ENCODE data around the gene MAN1B1. TPM values are rescaled to one million over a fixed set of nuclear protein-coding genes. Genes with fewer than 3 reads are reported as not detected.
A peak's percentile ranks its signal among the peaks of the same experiment; 100 is the strongest.

Gene MAN1B1
- total RNA-seq, 1 donor from 2014 or later: 31.8 TPM

GRCh38 chr9:137044502-137045177, 42.1 kb upstream of the MAN1B1 start:
- peaks cover 27 to 39% (median 31%) of the 10 kb centered on the region in 3 donors for H3K4me1 ChIP-seq (ENCODE audit: control insufficient read depth in 3 of 3, insufficient read depth in 3 of 3, low read length in 3 of 3)
- H3K36me3 ChIP-seq (ENCODE audit: control insufficient read depth in 3 of 3, insufficient read depth in 3 of 3, low read length in 3 of 3): peaks cover 0 to 5% (median 2%) of the 10 kb centered on the region in 3 donors
- H3K4me3 ChIP-seq (ENCODE audit: low read length in 3 of 3): peak overlapping the region; percentile 63 to 74 (median 65)
- H3K27ac ChIP-seq (ENCODE audit: low read depth, low read length): peak overlapping the region; percentile 56
- H3K9ac ChIP-seq (ENCODE audit: low read depth in 1 of 3, low read length in 3 of 3): peak overlapping the region; percentile 38 to 77 (median 61)
- no peaks in the 10 kb centered on the region for H3K9me3 ChIP-seq (ENCODE audit: control insufficient read depth in 3 of 3, low read length in 3 of 3)
- peaks cover 24 to 48% (median 47%) of the 10 kb centered on the region in 3 donors for H3K27me3 ChIP-seq (ENCODE audit: control insufficient read depth in 3 of 3, insufficient read depth in 3 of 3, low read length in 3 of 3)

DNA sequence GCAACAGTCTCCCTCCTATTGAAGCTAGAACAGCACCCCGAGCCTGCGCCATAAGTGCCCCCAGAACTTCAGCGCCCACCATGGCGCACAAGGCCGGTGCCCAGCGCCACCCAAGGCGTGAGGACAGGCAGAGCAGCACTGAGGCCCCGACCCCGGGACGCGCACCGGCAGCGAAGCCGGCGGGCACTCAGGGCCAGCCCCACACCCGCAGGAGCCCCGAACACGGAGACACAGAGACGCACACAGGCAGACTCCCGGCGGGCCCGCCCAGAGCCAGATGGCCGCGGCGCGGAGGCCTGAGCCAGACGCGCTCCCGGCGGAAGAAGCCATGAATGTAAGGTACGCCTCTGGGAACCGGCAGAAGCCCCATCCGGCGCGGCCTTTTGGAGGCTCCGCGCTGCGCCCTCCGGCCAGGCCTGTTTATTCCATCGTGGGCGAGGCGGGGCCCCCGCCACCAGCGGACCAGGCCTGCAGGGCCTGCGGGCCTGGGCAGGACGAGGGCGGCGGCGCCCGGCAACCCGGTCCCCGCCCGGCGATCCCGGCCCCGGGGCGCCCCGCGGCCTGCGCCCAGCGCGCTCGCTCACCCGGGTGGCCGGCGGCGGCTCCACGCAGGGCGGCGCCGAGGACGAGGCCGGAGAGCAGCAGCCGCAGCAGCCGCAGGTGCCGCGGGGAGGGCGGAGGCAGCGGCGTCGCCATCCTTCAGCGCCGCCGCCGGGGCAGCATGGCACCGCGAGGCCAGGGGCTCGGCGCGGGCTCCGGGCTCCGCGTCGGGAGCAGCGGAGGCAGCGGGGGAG, 41.3 kb upstream of the MAN1B1 start:
- Histone ChIP-seq H3K36me3 (ENCODE audit: control insufficient read depth in 3 of 3, insufficient read depth in 3 of 3, low read length in 3 of 3) (no peaks in the 10 kb centered on the region), H3K9ac (ENCODE audit: low read depth in 1 of 3, low read length in 3 of 3) (peak overlapping the region; percentile 38 to 77 (median 61)), H3K4me3 (ENCODE audit: low read length in 3 of 3) (peak overlapping the region; percentile 65 to 74 (median 69)), H3K9me3 (ENCODE audit: control insufficient read depth in 3 of 3, low read length in 3 of 3) (no peaks in the 10 kb centered on the region), H3K27me3 (ENCODE audit: control insufficient read depth in 3 of 3, insufficient read depth in 3 of 3, low read length in 3 of 3) (peaks cover 31 to 56% (median 55%) of the 10 kb centered on the region in 3 donors), H3K4me1 (ENCODE audit: control insufficient read depth in 3 of 3, insufficient read depth in 3 of 3, low read length in 3 of 3) (peaks cover 27 to 39% (median 31%) of the 10 kb centered on the region in 3 donors), H3K27ac (ENCODE audit: low read depth, low read length) (peak overlapping the region; percentile 40)

- Histone ChIP-seq H3K9me3 (ENCODE audit: control insufficient read depth in 3 of 3, low read length in 3 of 3) (no peaks in the 10 kb centered on the region), H3K27me3 (ENCODE audit: control insufficient read depth in 3 of 3, insufficient read depth in 3 of 3, low read length in 3 of 3) (peaks cover 37 to 62% (median 60%) of the 10 kb centered on the region in 3 donors), H3K27ac (ENCODE audit: low read depth, low read length) (peak within 1 kb of the TSS; percentile 40), H3K9ac (ENCODE audit: low read depth in 1 of 3, low read length in 3 of 3) (peak within 1 kb of the TSS; percentile 38 to 77 (median 61)), H3K36me3 (ENCODE audit: control insufficient read depth in 3 of 3, insufficient read depth in 3 of 3, low read length in 3 of 3) (no peaks in the 10 kb centered on the region), H3K4me1 (ENCODE audit: control insufficient read depth in 3 of 3, insufficient read depth in 3 of 3, low read length in 3 of 3) (peaks cover 27 to 39% (median 31%) of the 10 kb centered on the region in 3 donors), H3K4me3 (ENCODE audit: low read length in 3 of 3) (peak within 1 kb of the TSS; percentile 65 to 74 (median 69))
Measured at GRCh38 chr9:137046088-137046787, 40.5 kb upstream of the MAN1B1 start, which contains the start of gene NPDC1. NPDC1 (minus strand) TSS chr9:137046177; CDS start chr9:137045989, 188 bp downstream.

- Histone ChIP-seq H3K27ac (ENCODE audit: low read depth, low read length) (no peak overlapping the region), H3K4me3 (ENCODE audit: low read length in 3 of 3) (no peak overlapping the region), H3K9ac (ENCODE audit: low read depth in 1 of 3, low read length in 3 of 3) (no peak overlapping the region), H3K4me1 (ENCODE audit: control insufficient read depth in 3 of 3, insufficient read depth in 3 of 3, low read length in 3 of 3) (peaks cover 25 to 39% (median 36%) of the 10 kb centered on the region in 3 donors), H3K27me3 (ENCODE audit: control insufficient read depth in 3 of 3, insufficient read depth in 3 of 3, low read length in 3 of 3) (peaks cover 58 to 76% (median 72%) of the 10 kb centered on the region in 3 donors), H3K9me3 (ENCODE audit: control insufficient read depth in 3 of 3, low read length in 3 of 3) (no peaks in the 10 kb centered on the region), H3K36me3 (ENCODE audit: control insufficient read depth in 3 of 3, insufficient read depth in 3 of 3, low read length in 3 of 3) (no peaks in the 10 kb centered on the region)
Measured at GRCh38 chr9:137048655-137049543, 37.9 kb upstream of the MAN1B1 start.

GRCh38 chr9:137049544-137050449, 37.0 kb upstream of the MAN1B1 start:
- H3K27me3 ChIP-seq (ENCODE audit: control insufficient read depth in 3 of 3, insufficient read depth in 3 of 3, low read length in 3 of 3): peaks cover 63 to 73% (median 69%) of the 10 kb centered on the region in 3 donors
- H3K4me1 ChIP-seq (ENCODE audit: control insufficient read depth in 3 of 3, insufficient read depth in 3 of 3, low read length in 3 of 3): peaks cover 20 to 36% (median 30%) of the 10 kb centered on the region in 3 donors
- no peak overlapping the region for H3K27ac ChIP-seq (ENCODE audit: low read depth, low read length)
- no peaks in the 10 kb centered on the region for H3K9me3 ChIP-seq (ENCODE audit: control insufficient read depth in 3 of 3, low read length in 3 of 3)
- H3K9ac ChIP-seq (ENCODE audit: low read depth in 1 of 3, low read length in 3 of 3): no peak overlapping the region
- no peak overlapping the region for H3K4me3 ChIP-seq (ENCODE audit: low read length in 3 of 3)
- no peaks in the 10 kb centered on the region for H3K36me3 ChIP-seq (ENCODE audit: control insufficient read depth in 3 of 3, insufficient read depth in 3 of 3, low read length in 3 of 3)

DNA sequence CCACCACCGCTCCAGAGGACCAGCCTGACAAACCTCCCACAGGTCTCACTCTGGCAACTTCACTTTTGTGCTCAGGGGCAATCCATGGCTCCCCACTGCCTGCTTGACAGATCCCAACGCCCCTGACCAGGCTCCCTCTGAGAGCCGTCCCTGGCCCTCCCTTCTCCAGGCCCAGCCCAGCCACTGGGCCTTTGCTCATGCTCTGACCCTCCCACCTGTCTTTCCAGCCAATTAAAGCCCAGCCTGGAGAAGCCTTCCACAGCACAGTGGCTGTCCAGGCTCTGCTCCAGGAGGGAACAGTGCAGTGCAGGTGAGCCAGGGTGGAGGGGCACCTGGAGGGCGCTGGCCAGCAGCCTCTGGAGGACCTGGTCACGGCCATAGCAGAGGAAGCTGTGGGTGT, 36.2 kb upstream of the MAN1B1 start:
- Histone ChIP-seq H3K36me3 (ENCODE audit: control insufficient read depth in 3 of 3, insufficient read depth in 3 of 3, low read length in 3 of 3) (no peaks in the 10 kb centered on the region), H3K9ac (ENCODE audit: low read depth in 1 of 3, low read length in 3 of 3) (no peak overlapping the region), H3K4me3 (ENCODE audit: low read length in 3 of 3) (no peak overlapping the region), H3K27me3 (ENCODE audit: control insufficient read depth in 3 of 3, insufficient read depth in 3 of 3, low read length in 3 of 3) (peaks cover 68 to 79% (median 71%) of the 10 kb centered on the region in 3 donors), H3K4me1 (ENCODE audit: control insufficient read depth in 3 of 3, insufficient read depth in 3 of 3, low read length in 3 of 3) (peaks cover 23 to 36% (median 30%) of the 10 kb centered on the region in 3 donors), H3K9me3 (ENCODE audit: control insufficient read depth in 3 of 3, low read length in 3 of 3) (no peaks in the 10 kb centered on the region), H3K27ac (ENCODE audit: low read depth, low read length) (no peak overlapping the region)

DNA sequence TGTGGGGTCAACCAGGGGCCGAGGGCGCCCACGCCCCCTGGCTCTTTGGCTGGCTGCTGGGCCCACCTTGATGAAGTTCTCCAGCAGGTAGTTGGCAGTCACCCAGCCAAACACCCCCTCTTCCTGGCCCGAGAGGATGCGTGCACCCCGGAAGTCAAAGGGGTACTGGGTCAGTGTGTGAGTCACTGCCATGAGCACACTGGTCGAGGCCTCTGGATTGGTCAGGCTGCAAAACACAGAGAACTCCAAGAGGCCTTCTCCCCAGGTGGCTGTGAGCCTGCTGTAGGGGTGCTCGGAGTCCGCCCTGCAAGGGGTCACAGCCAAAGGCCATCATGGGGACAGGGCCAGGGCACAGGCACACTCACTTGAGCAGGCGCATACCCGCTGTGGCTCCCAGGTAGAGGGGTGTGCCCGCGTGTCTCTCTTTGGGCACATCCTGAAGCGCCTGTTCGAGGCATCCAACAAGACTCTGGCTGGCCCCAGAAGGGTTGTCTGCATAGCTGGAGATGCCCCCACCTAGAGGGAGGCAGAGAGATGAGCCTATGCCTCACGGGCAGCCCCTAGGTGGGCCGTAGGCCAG, 35.5 kb upstream of the MAN1B1 start:
- Histone ChIP-seq H3K4me1 (ENCODE audit: control insufficient read depth in 3 of 3, insufficient read depth in 3 of 3, low read length in 3 of 3) (peaks cover 25 to 35% (median 29%) of the 10 kb centered on the region in 3 donors), H3K4me3 (ENCODE audit: low read length in 3 of 3) (no peak overlapping the region), H3K9me3 (ENCODE audit: control insufficient read depth in 3 of 3, low read length in 3 of 3) (no peaks in the 10 kb centered on the region), H3K27me3 (ENCODE audit: control insufficient read depth in 3 of 3, insufficient read depth in 3 of 3, low read length in 3 of 3) (peaks cover 72 to 85% (median 75%) of the 10 kb centered on the region in 3 donors), H3K9ac (ENCODE audit: low read depth in 1 of 3, low read length in 3 of 3) (no peak overlapping the region), H3K27ac (ENCODE audit: low read depth, low read length) (no peak overlapping the region), H3K36me3 (ENCODE audit: control insufficient read depth in 3 of 3, insufficient read depth in 3 of 3, low read length in 3 of 3) (no peaks in the 10 kb centered on the region)

DNA sequence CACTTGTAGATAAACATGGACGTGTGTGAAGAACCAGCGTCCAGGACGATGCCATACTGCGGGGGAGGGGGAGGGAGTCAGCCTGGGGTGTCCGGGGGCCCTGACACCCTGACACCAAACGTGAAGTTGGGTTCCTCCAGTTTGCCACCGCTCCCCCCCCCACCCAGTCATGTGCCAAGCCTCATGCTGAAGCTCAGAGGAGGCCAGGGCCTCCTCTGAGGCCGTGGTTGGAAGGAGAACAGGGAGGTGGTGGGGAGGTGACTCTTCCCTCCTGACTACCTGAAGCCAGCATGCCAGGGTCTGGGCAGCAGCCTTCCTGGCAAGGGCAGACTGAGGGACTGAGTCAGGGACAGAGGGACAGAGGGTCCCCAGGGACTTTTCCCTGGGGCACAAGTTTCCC, 34.5 kb upstream of the MAN1B1 start:
- Histone ChIP-seq H3K27me3 (ENCODE audit: control insufficient read depth in 3 of 3, insufficient read depth in 3 of 3, low read length in 3 of 3) (peaks cover 62 to 81% (median 78%) of the 10 kb centered on the region in 3 donors), H3K9me3 (ENCODE audit: control insufficient read depth in 3 of 3, low read length in 3 of 3) (no peaks in the 10 kb centered on the region), H3K4me1 (ENCODE audit: control insufficient read depth in 3 of 3, insufficient read depth in 3 of 3, low read length in 3 of 3) (peaks cover 22 to 35% (median 27%) of the 10 kb centered on the region in 3 donors)

More for the DNA sequence above, 34.5 kb upstream of the MAN1B1 start:
- Histone ChIP-seq H3K27ac (ENCODE audit: low read depth, low read length) (no peak overlapping the region), H3K4me3 (ENCODE audit: low read length in 3 of 3) (no peak overlapping the region), H3K36me3 (ENCODE audit: control insufficient read depth in 3 of 3, insufficient read depth in 3 of 3, low read length in 3 of 3) (no peaks in the 10 kb centered on the region), H3K9ac (ENCODE audit: low read depth in 1 of 3, low read length in 3 of 3) (no peak overlapping the region)
